Inferior parietal cortex (tissue), 1 donor: ENCODE data around the gene DYNLT2B.
"Not testable (repeated sequence)": the region's sequence is repeated elsewhere in the genome, so short reads cannot be mapped to it uniquely, and the experiment has no call there.

ENCODE experiments used
- DNase-seq: peaks from one replicate; pipeline ENCODE4 v3.0.0-alpha.2; 2016; ENCODE audit errors: extremely low spot score

DYNLT2B gene

GRCh38 chr3:196317687-196318467 is at the start of gene DYNLT2B:
Gene DYNLT2B, minus strand, starts transcription at chr3:196318240. Its CDS starts 88 bp downstream, at chr3:196318152.
- peak; percentile 85 for DNase-seq

GRCh38 chr3:196365736-196366135 is 47.7 kb upstream of the DYNLT2B start:
- DNase-seq, result no peak

GRCh38 chr3:196360586-196360985 is 42.5 kb upstream of the DYNLT2B start:
- no peak for DNase-seq

GRCh38 chr3:196358540-196358939 is 40.5 kb upstream of the DYNLT2B start:
- not testable (repeated sequence) for DNase-seq

- no peak for DNase-seq
These were observed 39.9 kb upstream of the DYNLT2B start for GRCh38 chr3:196357905-196358304.

GRCh38 chr3:196356556-196356955 is 38.5 kb upstream of the DYNLT2B start:
- DNase-seq, result no peak

GRCh38 chr3:196355668-196356067 is 37.6 kb upstream of the DYNLT2B start:
- DNase-seq, result no peak

- DNase-seq, result no peak
These were observed 36.1 kb upstream of the DYNLT2B start for GRCh38 chr3:196354132-196354531.

- DNase-seq, result no peak
These were observed 33.5 kb upstream of the DYNLT2B start for GRCh38 chr3:196351541-196351940.

- DNase-seq, result no peak
These were observed 32.0 kb upstream of the DYNLT2B start for GRCh38 chr3:196350067-196350466.

GRCh38 chr3:196348698-196349097 is 30.7 kb upstream of the DYNLT2B start:
- DNase-seq, result no peak

- no peak for DNase-seq
These were observed 26.6 kb upstream of the DYNLT2B start for GRCh38 chr3:196344663-196345062.

- DNase-seq, result not testable (repeated sequence)
These were observed 25.9 kb upstream of the DYNLT2B start for GRCh38 chr3:196343917-196344316.

GRCh38 chr3:196341137-196341536 is 23.1 kb upstream of the DYNLT2B start:
- DNase-seq, result no peak

- no peak for DNase-seq
These were observed 22.4 kb upstream of the DYNLT2B start for GRCh38 chr3:196340466-196340865.

- DNase-seq, result no peak
These were observed 21.6 kb upstream of the DYNLT2B start for GRCh38 chr3:196339493-196340254.

- DNase-seq, result no peak
These were observed 21.0 kb upstream of the DYNLT2B start for GRCh38 chr3:196339044-196339443.

- DNase-seq, result no peak
These were observed 18.5 kb upstream of the DYNLT2B start for GRCh38 chr3:196336319-196337145.

GRCh38 chr3:196335503-196335948 is 17.5 kb upstream of the DYNLT2B start:
- DNase-seq, result no peak

GRCh38 chr3:196334982-196335381 is 16.9 kb upstream of the DYNLT2B start:
- DNase-seq, result no peak

GRCh38 chr3:196332168-196332567 is 14.1 kb upstream of the DYNLT2B start:
- no peak for DNase-seq

GRCh38 chr3:196327405-196327804 is 9.4 kb upstream of the DYNLT2B start:
- no peak for DNase-seq
